GM12878 (cell line): Measurements from ENCODE around the gene CLASP1. TPM values are rescaled to one million over a fixed set of nuclear protein-coding genes. Genes with fewer than 3 reads are reported as not detected.
"Not testable (repeated sequence)": the region's sequence is repeated elsewhere in the genome, so short reads cannot be mapped to it uniquely, and the experiment has no call there.

Source experiments
- ATAC-seq: fragments of 200-7000 bp; cut with Tn5 transposase; 3 replicates; pipeline ENCODE4 v1.9.1; 2020; ENCODE audit warnings: mild to moderate bottlenecking, moderate library complexity
- BruUV-seq: library from RNA; stranded (reverse); fragments of 400-500 nt; replicated peaks from 2 replicates; lab custom pipeline; 2021; lab: Mats Ljungman, UMichigan
- CTCF ChIA-PET: fragments of 300-600 bp; sonication (Branson Sonifier 250); formaldehyde crosslinking; extraction: SDS; loops from one replicate; lab custom pipeline; 2021; ENCODE audit warnings: inconsistent platforms; lab: Yijun Ruan, JAX
- POLR2A ChIA-PET: fragments of 350-600 bp; formaldehyde crosslinking; extraction: SDS; loops from one replicate; lab custom pipeline; 2021; ENCODE audit warnings: inconsistent platforms; lab: Charles Lee
- RAD21 ChIA-PET: fragments of 300-600 bp; sonication (Branson Sonifier 250); formaldehyde crosslinking; loops from one replicate; lab custom pipeline; 2023; ENCODE audit warnings: antibody characterized with exemption; ENCODE audit not compliant: unreplicated experiment; lab: Charles Lee
- SMC1A ChIA-PET: fragments of 300-600 bp; sonication (Branson Sonifier 250); formaldehyde crosslinking; loops from one replicate; lab custom pipeline; 2023; ENCODE audit not compliant: unreplicated experiment, uncharacterized antibody; lab: Charles Lee
- DNase-seq: peaks from one replicate; pipeline ENCODE4 v3.0.0-alpha.2; 2011; ENCODE audit warnings: low read depth, low spot score
- FAIRE-seq: peaks from 3 replicates; lab custom pipeline; 2011; peaks lifted over from hg19 to GRCh38; lab: Jason Lieb, UNC
- H2AFZ ChIP-seq: 2 replicates; pipeline ENCODE4 v1.6.0; 2011; ENCODE audit warnings: low read depth, low read length, control low read depth; ENCODE audit not compliant: control insufficient read depth
- H3K27ac ChIP-seq: 2 replicates; pipeline ENCODE4 v1.5.1; 2011; ENCODE audit warnings: control low read depth; ENCODE audit not compliant: control insufficient read depth, insufficient read depth
- H3K27me3 ChIP-seq, 2 experiments: replicated peaks in 1 of 2; 2 replicates each; pipeline versions ENCODE4 v1.6.0 to v1.6.1; 2011; ENCODE audit warnings: low read length in 1 of 2; ENCODE audit not compliant: control insufficient read depth in 2 of 2, insufficient read depth in 2 of 2
- H3K36me3 ChIP-seq, 2 experiments: 2 replicates each; pipeline ENCODE4 v1.5.1; 2011; ENCODE audit warnings: low read length in 1 of 2; ENCODE audit not compliant: control insufficient read depth in 2 of 2, insufficient read depth in 2 of 2
- H3K4me1 ChIP-seq: 2 replicates; pipeline ENCODE4 v1.6.1; 2011; ENCODE audit warnings: mild to moderate bottlenecking, low read length, moderate library complexity, mixed read lengths; ENCODE audit not compliant: control insufficient read depth, insufficient read depth
- H3K4me2 ChIP-seq: 2 replicates; pipeline ENCODE4 v1.6.0; 2011; ENCODE audit warnings: control low read depth; ENCODE audit not compliant: control insufficient read depth, insufficient read depth
- H3K4me3 ChIP-seq: fragments of 200-600 bp; sonication (generic); 2 replicates; pipeline ENCODE4 v1.5.1; 2016
- H3K79me2 ChIP-seq: 2 replicates; pipeline ENCODE4 v1.6.0; 2011; ENCODE audit warnings: low read length; ENCODE audit not compliant: control insufficient read depth, insufficient read depth
- H3K9ac ChIP-seq: 2 replicates; pipeline ENCODE4 v1.8.0; 2011; ENCODE audit warnings: low read length, control low read depth, mixed read lengths; ENCODE audit not compliant: control insufficient read depth, insufficient read depth
- H3K9me3 ChIP-seq: replicated peaks from 3 replicates; pipeline ENCODE4 v1.5.1; 2011; ENCODE audit warnings: mild to moderate bottlenecking, low read length; ENCODE audit not compliant: control insufficient read depth, insufficient read depth
- H4K20me1 ChIP-seq: 2 replicates; pipeline ENCODE4 v1.6.0; 2011; ENCODE audit not compliant: control insufficient read depth, insufficient read depth
- ATF3 ChIP-seq: IDR thresholded peaks from 2 replicates; pipeline ENCODE4 v1.6.1; 2011; ENCODE audit warnings: low read depth, mild to moderate bottlenecking, low read length, moderate library complexity, borderline replicate concordance; ENCODE audit errors: extremely low read depth
- CBX5 ChIP-seq: sonication (generic); IDR thresholded peaks from 2 replicates; pipeline ENCODE4 v1.6.1; 2016; ENCODE audit warnings: low read depth, moderate library complexity, mild to moderate bottlenecking, inconsistent platforms
- E4F1 ChIP-seq: fragments of 450-650 bp; IDR thresholded peaks from 2 replicates; pipeline ENCODE4 v1.6.1; 2018; ENCODE audit warnings: borderline replicate concordance, mild to moderate bottlenecking; ENCODE audit not compliant: partially characterized antibody
- IRF3 ChIP-seq: fragments of 450-650 bp; IDR thresholded peaks from 2 replicates; pipeline ENCODE4 v1.6.1; 2014; ENCODE audit warnings: mild to moderate bottlenecking
- POLR2AphosphoS2 ChIP-seq: IDR thresholded peaks from 2 replicates; pipeline ENCODE4 v1.6.1; 2011; ENCODE audit warnings: low read depth, mild to moderate bottlenecking, low read length, improper control_type of control experiment, moderate library complexity
- USF2 ChIP-seq: IDR thresholded peaks from 2 replicates; pipeline ENCODE4 v1.6.1; 2011; ENCODE audit warnings: low read depth, low read length, improper control_type of control experiment, borderline replicate concordance
- WGBS: methylation state at CpG from one replicate; pipeline ENCODE4 v1.1.6; 2016; ENCODE audit warnings: low lambda C conversion rate; ENCODE audit not compliant: insufficient replicate concordance, insufficient coverage; ENCODE audit errors: missing lambda C conversion rate; 5-methylcytosine and 5-hydroxymethylcytosine counted together
- in situ Hi-C: fragments of 300-500 bp; cut with MboI; formaldehyde crosslinking; loops from 9 replicates; pipeline ENCODE4 v1.14.3; 2018; ENCODE audit warnings: mixed read lengths
- intact Hi-C: fragments of 100-400 bp; cut with micrococcal nuclease; formaldehyde crosslinking; loops from one replicate; pipeline ENCODE4 v1.14.2; 2022; ENCODE audit not compliant: unreplicated experiment
- polyA plus RNA-seq, 11 experiments: library from polyadenylated mRNA; depleted of rRNA in 4 of 11; unstranded in 6 of 11; stranded (reverse) in 5 of 11; fragments of >200 nt; fragmentation: Nextera tagmentation in 4 of 11; fragmentation: Illumina TruSeq in 1 of 11; extraction: Ambion mirVana in 4 of 11; extraction: Trizol in 1 of 11; gene quantifications; 1 replicate in 1 of 11; 2 replicates in 10 of 11; pipeline versions ENCODE4 v1.2.1 to v1.2.3, GENCODE V29; 2011 to 2016; ENCODE audit warnings: inconsistent platforms in 2 of 11, missing spikeins in 2 of 11, low read depth in 1 of 11
- total RNA-seq, 4 experiments: library from RNA; depleted of rRNA in 3 of 4; stranded (reverse); fragments of >200 nt in 3 of 4; fragmentation: Illumina TruSeq in 1 of 4; extraction: Trizol in 1 of 4; gene quantifications; 2 replicates each; pipeline versions ENCODE4 v1.2.1 to v1.2.3, GENCODE V29; 2013 to 2021

CLASP1 gene
- total and polyA plus RNA-seq, 10 of the 15 experiments (the other 5 are each of a cell fraction or from before 2014, with no cell fraction given): 1.4 to 62.4 (median 32.9) TPM

- POLR2A ChIA-PET, H2AFZ ChIP-seq, H3K27me3 ChIP-seq, H3K79me2 ChIP-seq, intact Hi-C loops, H3K4me2 ChIP-seq, BruUV-seq, RAD21 ChIA-PET, in situ Hi-C loops, H3K9ac ChIP-seq, H3K4me3 ChIP-seq, ATAC-seq, H3K36me3 ChIP-seq, H4K20me1 ChIP-seq, H3K9me3 ChIP-seq, FAIRE-seq, H3K4me1 ChIP-seq, DNase-seq, H3K27ac ChIP-seq: not testable (repeated sequence)
- WGBS: 100% methylated on average over 1 of the region's 1 CpG
- CTCF ChIA-PET: interaction anchor here (0.7 kb wide), 1 partner anchor 60 kb away, joined by 3 read pairs; no protein-coding TSS in a partner anchor
- SMC1A ChIA-PET: interaction anchor here (1.0 kb wide), 1 partner anchor 216 kb away, joined by 4 read pairs; no protein-coding TSS in a partner anchor
These were observed 9.1 kb upstream of the CLASP1 start for GRCh38 chr2:121658393-121658792.

- RAD21 ChIA-PET: no interaction called here
- BruUV-seq: no TSS peak
These were observed 3.8 kb upstream of the CLASP1 start for GRCh38 chr2:121653035-121653434.

More at GRCh38 chr2:121653035-121653434, 3.8 kb upstream of the CLASP1 start:
- peaks cover 42% of the 10 kb centered on the region for H3K79me2 ChIP-seq
- H3K9me3 ChIP-seq: no peaks in the 10 kb centered on the region
- H3K27me3 ChIP-seq: no peaks in the 10 kb centered on the region
- H3K27ac ChIP-seq: no peak overlapping the region
- SMC1A ChIA-PET: interaction anchor here (0.6 kb wide), 1 partner anchor 12 kb away, joined by 3 read pairs; no protein-coding TSS in a partner anchor
- intact Hi-C loops: no loop called here
- no peak overlapping the region for H3K4me2 ChIP-seq
- DNase-seq: no peak
- WGBS: 100% methylated on average over 1 of the region's 1 CpG
- no peak for TF ChIP-seq IRF3
- no peak for TF ChIP-seq ATF3
- no peak for TF ChIP-seq CBX5
- TF ChIP-seq POLR2AphosphoS2: no peak
- no peak for TF ChIP-seq USF2
- no peak for TF ChIP-seq E4F1
- no peaks in the 10 kb centered on the region for H3K36me3 ChIP-seq
- H3K4me3 ChIP-seq: no peak overlapping the region
- no peaks in the 10 kb centered on the region for H4K20me1 ChIP-seq
- in situ Hi-C loops: loop anchor here (5.0 kb wide), 2 partner anchors 34 to 121 kb away; partner anchors contain the start of gene RNU4ATAC
- no peaks in the 10 kb centered on the region for H3K4me1 ChIP-seq
- FAIRE-seq: no peak
- CTCF ChIA-PET: interaction anchor here (1.6 kb wide), 1 partner anchor 55 kb away, joined by 3 read pairs; no protein-coding TSS in a partner anchor
- POLR2A ChIA-PET: no interaction called here
- H3K9ac ChIP-seq: no peak overlapping the region
- H2AFZ ChIP-seq: no peak overlapping the region
- ATAC-seq: no peak
